Spleen (tissue), 7 donors: ENCODE results near the gene HECW1.

Experiments used
- CTCF ChIP-seq, 11 experiments: fragments of 200-600 bp in 7 of 11; fragments of 450-650 bp in 4 of 11; sonication (generic) in 4 of 11; IDR thresholded peaks in 8 of 11; conservative IDR thresholded peaks in 3 of 11; 1 replicate in 7 of 11; 2 replicates in 4 of 11; pipeline versions ENCODE4 v1.4.0 to v1.8.0; 2016 to 2021; ENCODE audit warnings: antibody characterized with exemption in 11 of 11, inconsistent platforms in 4 of 11, mild to moderate bottlenecking in 1 of 11
- POLR2A ChIP-seq, 3 donors: fragments of 450-650 bp; IDR thresholded peaks; one replicate each; pipeline ENCODE4 v1.5.1; 2017; ENCODE audit warnings: antibody characterized with exemption in 3 of 3, mild to moderate bottlenecking in 1 of 3
- donor health status: DM: no; HTN: no; CAD: no; lungs with moderate emphysema.
- donor health status: DM: no; HTN: no; CAD: no.
- donor health status: DM: no; HTN: no; CAD: no.

GRCh38 chr7:43589133-43589478, 476.7 kb downstream of the HECW1 start:
- TF ChIP-seq CTCF (IDR thresholded peaks at IDR 0.05 in 8 of 11, conservative IDR thresholded peaks at IDR 0.05 in 3 of 11) (no peak), POLR2A (IDR thresholded peaks at IDR 0.05) (no peak)
